H1 (cell line): ENCODE measurements around the gene OXNAD1. TPM values are rescaled to one million over a fixed set of nuclear protein-coding genes. Genes with fewer than 3 reads are reported as not detected.

Source experiments
- CTCF ChIP-seq, 3 experiments: IDR thresholded peaks; 1 replicate in 2 of 3; 2 replicates in 1 of 3; pipeline versions ENCODE4 v1.5.1 to v1.6.1; 2011; ENCODE audit warnings: low read length in 3 of 3, mild to moderate bottlenecking in 3 of 3, inconsistent platforms in 2 of 3, low read depth in 1 of 3, moderate library complexity in 1 of 3; ENCODE audit not compliant: insufficient read depth in 1 of 3; ENCODE audit errors: control extremely low read depth in 1 of 3
- EP300 ChIP-seq, 2 experiments: IDR thresholded peaks; 1 replicate in 1 of 2; 2 replicates in 1 of 2; pipeline ENCODE4 v1.6.1; 2011 to 2012; ENCODE audit warnings: low read depth in 2 of 2, low read length in 2 of 2, mild to moderate bottlenecking in 2 of 2, borderline replicate concordance in 1 of 2, inconsistent platforms in 1 of 2, moderate library complexity in 1 of 2
- KDM4A ChIP-seq: IDR thresholded peaks from one replicate; pipeline ENCODE4 v1.7.1; 2012; ENCODE audit warnings: low read depth, mild to moderate bottlenecking, moderate library complexity, low read length, inconsistent platforms; ENCODE audit not compliant: severe bottlenecking
- MAX ChIP-seq: IDR thresholded peaks from 2 replicates; pipeline ENCODE4 v1.6.1; 2012; ENCODE audit warnings: inconsistent platforms
- RFX5 ChIP-seq: IDR thresholded peaks from 2 replicates; pipeline ENCODE4 v1.6.1; 2011; ENCODE audit warnings: low read depth, low read length, improper control_type of control experiment, borderline replicate concordance
- TBP ChIP-seq: IDR thresholded peaks from 2 replicates; pipeline ENCODE4 v1.6.1; 2011; ENCODE audit warnings: low read depth, low read length, improper control_type of control experiment
- polyA plus RNA-seq, 7 experiments: library from polyadenylated mRNA; depleted of rRNA in 3 of 7; stranded (reverse) in 5 of 7; unstranded in 2 of 7; fragments of >200 nt in 5 of 7; fragments of 200-250 nt in 2 of 7; gene quantifications; 1 replicate in 5 of 7; 2 replicates in 1 of 7; 4 replicates in 1 of 7; pipeline versions ENCODE4 v1.2.1 to v1.2.3, GENCODE V29; 2011 to 2013; ENCODE audit warnings: missing spikeins in 2 of 7, mixed read lengths in 2 of 7
- total RNA-seq: library from RNA; stranded (reverse); fragmentation: NEBNext Ultra II Directional; extraction: Animal tissue kit (Norgen Biotek cat#: 25700); gene quantifications from 2 replicates; pipeline ENCODE4 v1.2.1, GENCODE V29; 2021

Gene OXNAD1
- total and polyA plus RNA-seq, 2 of the 8 experiments (the other 6 are each of a cell fraction or from before 2014, with no cell fraction given) = 14.9 to 24.8 TPM

GRCh38 chr3:16316396-16316795 lies 51.4 kb downstream of the OXNAD1 start (continued):
- TF ChIP-seq CTCF (IDR thresholded peaks at IDR 0.05; ENCODE audit: control extremely low read depth in 1 of 3, insufficient read depth in 1 of 3, low read depth in 1 of 3, low read length in 3 of 3) = no peak
- no peak for TF ChIP-seq TBP
- TF ChIP-seq MAX = no peak
- TF ChIP-seq RFX5 = no peak
- no peak for TF ChIP-seq KDM4A
- no peak for TF ChIP-seq EP300 (IDR thresholded peaks at IDR 0.05; ENCODE audit: borderline replicate concordance in 1 of 2, low read depth in 2 of 2, low read length in 2 of 2)
